Sigmoid colon (tissue), 4 donors: ENCODE results near the gene DDOST.

Experiments used
- CTCF ChIP-seq, 4 experiments: fragments of 450-650 bp in 3 of 4; fragments of 200-600 bp in 1 of 4; IDR thresholded peaks; one replicate each; pipeline ENCODE4 v1.5.1; 2016 to 2019; ENCODE audit warnings: antibody characterized with exemption in 4 of 4, mild to moderate bottlenecking in 3 of 4, moderate library complexity in 2 of 4
- EP300 ChIP-seq, 4 donors: sonication (generic); formaldehyde crosslinking; IDR thresholded peaks; one replicate each; pipeline ENCODE4 v1.6.1; 2017; ENCODE audit warnings: antibody characterized with exemption in 4 of 4
- POLR2A ChIP-seq, 2 donors: fragments of 450-650 bp; IDR thresholded peaks; one replicate each; pipeline ENCODE4 v1.6.1; 2016; ENCODE audit warnings: antibody characterized with exemption in 2 of 2, mild to moderate bottlenecking in 2 of 2, moderate library complexity in 2 of 2

- no peak for TF ChIP-seq CTCF (IDR thresholded peaks at IDR 0.05)
- TF ChIP-seq POLR2A (IDR thresholded peaks at IDR 0.05): no peak
- TF ChIP-seq EP300 (IDR thresholded peaks at IDR 0.05): no peak
Measured at GRCh38 chr1:20641975-20642374, 19.2 kb downstream of the DDOST start.
